OCI-LY1 (cell line): Measurements from ENCODE around the gene TRIO.

Experiments
- H2AFZ ChIP-seq: fragments of 200-600 bp; sonication (generic), shearing (Covaris generic); 2 replicates; pipeline ENCODE4 v1.6.0; 2014; ENCODE audit warnings: antibody characterized with exemption, mild to moderate bottlenecking, low read length
- H3F3A ChIP-seq: fragments of 200-600 bp; sonication (generic), shearing (Covaris generic); 2 replicates; pipeline ENCODE4 v1.6.0; 2014; ENCODE audit warnings: mild to moderate bottlenecking, antibody characterized with exemption, low read length, moderate library complexity; ENCODE audit not compliant: insufficient read depth
- H3K27ac ChIP-seq: fragments of 200-600 bp; sonication (generic); 2 replicates; pipeline ENCODE4 v1.5.1; 2014; ENCODE audit warnings: low read length, mixed run types, mild to moderate bottlenecking, low read depth; ENCODE audit not compliant: poor library complexity, severe bottlenecking
- H3K27me3 ChIP-seq: fragments of 200-600 bp; sonication (generic); 2 replicates; pipeline ENCODE4 v1.6.0; 2014; ENCODE audit warnings: antibody characterized with exemption, mild to moderate bottlenecking, low read length, moderate library complexity; ENCODE audit not compliant: insufficient read depth
- H3K36me3 ChIP-seq: fragments of 200-600 bp; sonication (generic); 2 replicates; pipeline ENCODE4 v1.6.1; 2014; ENCODE audit warnings: mild to moderate bottlenecking, antibody characterized with exemption, low read length, moderate library complexity, mixed read lengths; ENCODE audit not compliant: insufficient read depth
- H3K4me1 ChIP-seq: fragments of 200-600 bp; sonication (generic); 2 replicates; pipeline ENCODE4 v1.5.1; 2014; ENCODE audit warnings: mild to moderate bottlenecking, low read length, moderate library complexity; ENCODE audit not compliant: insufficient read depth, severe bottlenecking
- H3K4me2 ChIP-seq: fragments of 200-600 bp; sonication (generic), shearing (Covaris generic); 2 replicates; pipeline ENCODE4 v1.6.1; 2014; ENCODE audit warnings: low read length
- H3K4me3 ChIP-seq: fragments of 200-600 bp; sonication (generic); 2 replicates; pipeline ENCODE4 v1.5.1; 2014; ENCODE audit warnings: low read length, low read depth, mild to moderate bottlenecking, mixed read lengths; ENCODE audit not compliant: poor library complexity, severe bottlenecking
- H3K79me2 ChIP-seq: fragments of 200-600 bp; shearing (Covaris generic); 2 replicates; pipeline ENCODE4 v1.6.1; 2016; ENCODE audit warnings: mixed run types, low read length, mixed read lengths; ENCODE audit not compliant: insufficient read depth
- H3K9ac ChIP-seq: fragments of 200-600 bp; sonication (generic), shearing (Covaris generic); 2 replicates; pipeline ENCODE4 v1.6.1; 2014; ENCODE audit warnings: mild to moderate bottlenecking, low read length, mixed read lengths
- H3K9me2 ChIP-seq: fragments of 200-600 bp; sonication (generic), shearing (Covaris generic); 2 replicates; pipeline ENCODE4 v1.6.1; 2014; ENCODE audit warnings: low read depth, mild to moderate bottlenecking, low read length, mixed read lengths
- H3K9me3 ChIP-seq: fragments of 200-600 bp; shearing (Covaris generic); 2 replicates; pipeline ENCODE4 v1.6.1; 2014; ENCODE audit warnings: low read length, mixed read lengths
- H4K20me1 ChIP-seq: fragments of 200-600 bp; sonication (generic), shearing (Covaris generic); 2 replicates; pipeline ENCODE4 v1.6.0; 2016; ENCODE audit warnings: mild to moderate bottlenecking, low read length; ENCODE audit not compliant: insufficient read depth
- EZH2 ChIP-seq: fragments of 200-600 bp; sonication (generic), shearing (Covaris generic); IDR thresholded peaks from 2 replicates; pipeline ENCODE4 v1.8.0; 2017; ENCODE audit warnings: borderline replicate concordance, mixed run types, mild to moderate bottlenecking, antibody characterized with exemption, low read length, moderate library complexity, mixed read lengths
- TF ChIP-seq, protein P1 (sequence below): fragments of 200-600 bp; sonication (generic), shearing (Covaris generic); IDR thresholded peaks from 2 replicates; pipeline ENCODE4 v1.5.1; 2017; ENCODE audit warnings: mild to moderate bottlenecking, antibody characterized with exemption, low read length, moderate library complexity, mixed read lengths

The TRIO gene

DNA sequence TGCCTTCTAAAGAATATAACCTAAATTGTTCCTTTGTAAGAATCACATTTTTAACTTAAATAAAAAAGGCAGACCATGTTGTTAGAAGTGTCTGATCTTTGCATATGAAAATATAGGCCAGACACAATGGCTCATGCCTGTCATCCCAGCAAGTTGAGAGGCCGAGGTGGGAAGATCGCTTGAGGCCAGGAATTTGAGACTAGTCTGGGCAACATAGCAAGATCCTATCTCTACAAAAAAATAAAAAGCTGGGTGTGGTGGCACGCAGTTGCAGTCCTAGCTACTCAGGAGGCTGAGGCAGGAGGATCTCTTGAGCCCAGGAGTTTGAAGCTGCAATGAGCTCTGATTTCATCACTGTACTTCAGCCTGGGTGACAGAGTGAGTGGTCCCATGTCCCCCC lies 37.3 kb downstream of the TRIO start:
- Histone ChIP-seq H3K27ac (no peak overlapping the region), H3K36me3 (no peaks in the 10 kb centered on the region), H3K4me3 (no peak overlapping the region), H3K9ac (no peak overlapping the region), H3K9me2 (no peaks in the 10 kb centered on the region), H4K20me1 (no peaks in the 10 kb centered on the region), H3K27me3 (no peaks in the 10 kb centered on the region), H2AFZ (no peak overlapping the region), H3K4me2 (no peak overlapping the region), H3K4me1 (no peaks in the 10 kb centered on the region), H3F3A (no peaks in the 10 kb centered on the region), H3K9me3 (no peaks in the 10 kb centered on the region), H3K79me2 (no peaks in the 10 kb centered on the region)
- TF ChIP-seq, protein P1, sequence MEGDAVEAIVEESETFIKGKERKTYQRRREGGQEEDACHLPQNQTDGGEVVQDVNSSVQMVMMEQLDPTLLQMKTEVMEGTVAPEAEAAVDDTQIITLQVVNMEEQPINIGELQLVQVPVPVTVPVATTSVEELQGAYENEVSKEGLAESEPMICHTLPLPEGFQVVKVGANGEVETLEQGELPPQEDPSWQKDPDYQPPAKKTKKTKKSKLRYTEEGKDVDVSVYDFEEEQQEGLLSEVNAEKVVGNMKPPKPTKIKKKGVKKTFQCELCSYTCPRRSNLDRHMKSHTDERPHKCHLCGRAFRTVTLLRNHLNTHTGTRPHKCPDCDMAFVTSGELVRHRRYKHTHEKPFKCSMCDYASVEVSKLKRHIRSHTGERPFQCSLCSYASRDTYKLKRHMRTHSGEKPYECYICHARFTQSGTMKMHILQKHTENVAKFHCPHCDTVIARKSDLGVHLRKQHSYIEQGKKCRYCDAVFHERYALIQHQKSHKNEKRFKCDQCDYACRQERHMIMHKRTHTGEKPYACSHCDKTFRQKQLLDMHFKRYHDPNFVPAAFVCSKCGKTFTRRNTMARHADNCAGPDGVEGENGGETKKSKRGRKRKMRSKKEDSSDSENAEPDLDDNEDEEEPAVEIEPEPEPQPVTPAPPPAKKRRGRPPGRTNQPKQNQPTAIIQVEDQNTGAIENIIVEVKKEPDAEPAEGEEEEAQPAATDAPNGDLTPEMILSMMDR, result no peak
- no peak for TF ChIP-seq EZH2

DNA sequence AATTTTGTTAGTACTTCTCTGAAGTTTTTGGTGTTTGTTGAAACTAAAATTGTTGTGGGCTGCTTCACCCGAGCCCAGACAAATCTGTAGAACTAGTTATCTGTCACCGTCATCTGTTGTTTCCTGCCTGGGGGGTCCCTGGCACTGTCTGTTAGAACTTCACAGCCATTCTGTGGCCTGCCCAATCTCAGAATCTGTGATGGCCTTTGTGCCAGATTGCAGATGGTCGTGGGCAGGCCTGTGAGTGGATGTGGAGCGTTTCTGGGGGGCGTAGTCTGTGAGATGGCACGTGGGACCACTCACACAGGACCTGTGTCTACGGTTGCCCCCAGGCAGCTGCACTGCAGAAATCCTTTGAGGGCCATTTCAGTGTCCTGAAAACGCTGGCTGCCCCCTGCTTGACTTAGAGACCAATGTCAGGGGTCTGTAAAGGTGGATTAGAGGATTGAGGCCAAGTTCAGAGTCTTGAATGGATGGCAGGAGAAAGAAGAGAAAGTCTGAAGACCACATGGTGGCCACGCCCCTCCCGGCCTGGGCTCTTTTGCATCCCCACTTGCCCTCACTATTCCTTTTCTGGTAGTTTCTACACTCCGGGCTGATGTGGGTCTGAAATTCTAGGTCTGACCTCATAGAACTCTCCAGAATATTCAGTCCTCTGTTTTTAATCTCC lies 38.3 kb downstream of the TRIO start:
- Histone ChIP-seq H3K4me3 (no peak overlapping the region), H3K36me3 (no peaks in the 10 kb centered on the region), H3K9me3 (no peaks in the 10 kb centered on the region), H4K20me1 (no peaks in the 10 kb centered on the region), H3F3A (no peaks in the 10 kb centered on the region), H3K27ac (no peak overlapping the region), H2AFZ (no peak overlapping the region), H3K9ac (no peak overlapping the region), H3K4me2 (no peak overlapping the region), H3K9me2 (no peaks in the 10 kb centered on the region), H3K27me3 (no peaks in the 10 kb centered on the region; the same call in 1 of the 2 replicates), H3K4me1 (no peaks in the 10 kb centered on the region), H3K79me2 (no peaks in the 10 kb centered on the region)
- TF ChIP-seq EZH2, result no peak
- TF ChIP-seq, protein P1, result no peak

DNA sequence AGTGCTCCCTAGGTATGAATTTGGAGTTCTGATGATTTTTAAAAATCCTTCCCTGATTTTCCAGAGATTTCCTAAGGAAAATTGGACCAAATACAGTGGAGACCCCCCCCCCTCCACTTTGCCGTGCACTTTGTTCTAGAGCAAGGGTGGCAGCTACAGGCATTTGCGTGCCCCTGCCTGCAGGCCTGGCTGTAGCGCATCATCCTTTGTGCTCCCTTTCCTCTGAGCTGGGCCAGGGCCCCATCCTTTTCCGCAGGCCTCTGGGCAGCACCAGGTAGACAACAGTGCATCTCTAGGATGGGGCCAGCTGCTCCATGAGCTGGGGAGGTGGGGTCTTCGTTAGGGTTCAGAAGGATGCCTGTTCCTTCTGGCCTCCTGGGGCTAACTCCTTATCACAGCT lies 39.6 kb downstream of the TRIO start:
- H3K9ac ChIP-seq, result no peak overlapping the region
- TF ChIP-seq, protein P1, result no peak
- TF ChIP-seq EZH2, result no peak
- no peak overlapping the region for H3K4me3 ChIP-seq
- H2AFZ ChIP-seq, result no peak overlapping the region
- H3K9me2 ChIP-seq, result no peaks in the 10 kb centered on the region
- H3K4me2 ChIP-seq, result no peak overlapping the region
- no peaks in the 10 kb centered on the region for H4K20me1 ChIP-seq
- no peaks in the 10 kb centered on the region for H3F3A ChIP-seq
- H3K4me1 ChIP-seq, result no peaks in the 10 kb centered on the region
- no peaks in the 10 kb centered on the region; the same call in 1 of the 2 replicates for H3K27me3 ChIP-seq
- H3K79me2 ChIP-seq, result no peaks in the 10 kb centered on the region
- H3K9me3 ChIP-seq, result no peaks in the 10 kb centered on the region
- H3K27ac ChIP-seq, result no peak overlapping the region
- H3K36me3 ChIP-seq, result no peaks in the 10 kb centered on the region
